MCF 10A (cell line): ENCODE data around the gene ZBTB47. TPM values are rescaled to one million over a fixed set of nuclear protein-coding genes. Genes with fewer than 3 reads are reported as not detected.

Experiments used
- BruUV-seq: library from RNA; stranded (reverse); fragments of 400-500 nt; replicated peaks from 2 replicates; lab custom pipeline; 2021; lab: Mats Ljungman, UMichigan
- CTCF ChIA-PET: fragments of 300-600 bp; sonication (Branson Sonifier 250); formaldehyde crosslinking; extraction: SDS; loops from one replicate; lab custom pipeline; 2021; ENCODE audit warnings: antibody characterized with exemption, inconsistent platforms; lab: Yijun Ruan, JAX
- POLR2A ChIA-PET: fragments of 300-600, 350-650 bp; sonication (Branson Sonifier 250); formaldehyde crosslinking; extraction: SDS; loops from one replicate; lab custom pipeline; 2020; ENCODE audit warnings: antibody characterized with exemption, inconsistent platforms; lab: Yijun Ruan, JAX
- DNase-seq: peaks from one replicate; pipeline ENCODE4 v3.0.0-alpha.2; 2018; ENCODE audit not compliant: unreplicated experiment
- H3K27ac Mint-ChIP-seq: one replicate; pipeline ENCODE4 v1.8.0; 2022; ENCODE audit warnings: mild to moderate bottlenecking, low read depth, mixed read lengths; ENCODE audit not compliant: unreplicated experiment
- H3K27me3 Mint-ChIP-seq: one replicate; pipeline ENCODE4 v1.8.0; 2022; ENCODE audit warnings: mixed read lengths; ENCODE audit not compliant: insufficient read depth, unreplicated experiment
- H3K36me3 Mint-ChIP-seq: one replicate; pipeline ENCODE4 v1.8.0; 2022; ENCODE audit warnings: mild to moderate bottlenecking, moderate library complexity, mixed read lengths; ENCODE audit not compliant: insufficient read depth, unreplicated experiment
- H3K4me1 Mint-ChIP-seq: one replicate; pipeline ENCODE4 v1.8.0; 2022; ENCODE audit warnings: mixed read lengths; ENCODE audit not compliant: insufficient read depth, unreplicated experiment
- H3K4me3 Mint-ChIP-seq: one replicate; pipeline ENCODE4 v1.8.0; 2022; ENCODE audit warnings: mild to moderate bottlenecking, moderate library complexity, mixed read lengths; ENCODE audit not compliant: unreplicated experiment
- H3K9me3 Mint-ChIP-seq: one replicate; pipeline ENCODE4 v1.8.0; 2022; ENCODE audit warnings: mixed read lengths; ENCODE audit not compliant: unreplicated experiment
- intact Hi-C: fragments of 100-400 bp; cut with micrococcal nuclease; formaldehyde crosslinking; loops from 2 replicates; pipeline ENCODE4 v1.14.1; 2022
- total RNA-seq: library from RNA; stranded (reverse); gene quantifications from 2 replicates; pipeline ENCODE4 v1.2.3, GENCODE V29; 2022
- TF ChIP-seq, protein P1 (sequence below): fragments of 200-600 bp; IDR thresholded peaks from one replicate; pipeline ENCODE4 v1.8.0; 2022; ENCODE audit warnings: antibody characterized with exemption, mild to moderate bottlenecking; ENCODE audit not compliant: unreplicated experiment

Gene ZBTB47
- total RNA-seq, 1 experiment from 2014 or later = 10.9 TPM

DNA sequence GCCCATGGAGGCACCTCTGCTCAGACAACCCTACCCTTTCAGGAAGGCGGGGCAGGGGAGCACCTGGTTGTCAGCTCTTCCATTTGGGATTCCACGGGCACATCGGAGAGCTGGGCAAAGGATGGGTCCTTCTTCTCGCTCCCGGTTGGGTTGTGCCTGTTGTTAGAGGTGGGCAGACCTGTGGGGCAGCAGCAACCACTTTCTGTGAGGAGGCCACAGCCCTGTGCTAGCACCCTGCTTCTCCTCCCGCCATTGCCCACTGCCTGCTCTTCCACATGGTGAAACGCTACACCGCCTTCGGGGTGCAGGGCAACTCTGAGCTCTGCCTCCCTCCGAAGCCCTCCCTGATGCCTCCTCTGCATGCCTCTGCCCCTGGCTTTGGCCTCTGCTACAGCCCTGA is 56.1 kb downstream of the ZBTB47 start:
- POLR2A ChIA-PET = interaction anchor here (0.5 kb wide), 1 partner anchor 10 kb away, joined by 3 read pairs; no protein-coding TSS in a partner anchor
- H3K9me3 Mint-ChIP-seq = no peaks in the 10 kb centered on the region
- intact Hi-C loops = no loop called here
- TF ChIP-seq, protein P1, sequence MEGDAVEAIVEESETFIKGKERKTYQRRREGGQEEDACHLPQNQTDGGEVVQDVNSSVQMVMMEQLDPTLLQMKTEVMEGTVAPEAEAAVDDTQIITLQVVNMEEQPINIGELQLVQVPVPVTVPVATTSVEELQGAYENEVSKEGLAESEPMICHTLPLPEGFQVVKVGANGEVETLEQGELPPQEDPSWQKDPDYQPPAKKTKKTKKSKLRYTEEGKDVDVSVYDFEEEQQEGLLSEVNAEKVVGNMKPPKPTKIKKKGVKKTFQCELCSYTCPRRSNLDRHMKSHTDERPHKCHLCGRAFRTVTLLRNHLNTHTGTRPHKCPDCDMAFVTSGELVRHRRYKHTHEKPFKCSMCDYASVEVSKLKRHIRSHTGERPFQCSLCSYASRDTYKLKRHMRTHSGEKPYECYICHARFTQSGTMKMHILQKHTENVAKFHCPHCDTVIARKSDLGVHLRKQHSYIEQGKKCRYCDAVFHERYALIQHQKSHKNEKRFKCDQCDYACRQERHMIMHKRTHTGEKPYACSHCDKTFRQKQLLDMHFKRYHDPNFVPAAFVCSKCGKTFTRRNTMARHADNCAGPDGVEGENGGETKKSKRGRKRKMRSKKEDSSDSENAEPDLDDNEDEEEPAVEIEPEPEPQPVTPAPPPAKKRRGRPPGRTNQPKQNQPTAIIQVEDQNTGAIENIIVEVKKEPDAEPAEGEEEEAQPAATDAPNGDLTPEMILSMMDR = no peak
- no peaks in the 10 kb centered on the region for H3K4me1 Mint-ChIP-seq
- no peaks in the 10 kb centered on the region for H3K36me3 Mint-ChIP-seq
- H3K27ac Mint-ChIP-seq = no peak overlapping the region
- no TSS peak for BruUV-seq
- no peak for DNase-seq
- CTCF ChIA-PET = interaction anchor here (0.8 to 1.1 kb wide), 2 partner anchors 10 to 1763 kb away, joined by 3 to 5 read pairs; no protein-coding TSS in a partner anchor
- no peak overlapping the region for H3K4me3 Mint-ChIP-seq
- H3K27me3 Mint-ChIP-seq = no peaks in the 10 kb centered on the region

DNA sequence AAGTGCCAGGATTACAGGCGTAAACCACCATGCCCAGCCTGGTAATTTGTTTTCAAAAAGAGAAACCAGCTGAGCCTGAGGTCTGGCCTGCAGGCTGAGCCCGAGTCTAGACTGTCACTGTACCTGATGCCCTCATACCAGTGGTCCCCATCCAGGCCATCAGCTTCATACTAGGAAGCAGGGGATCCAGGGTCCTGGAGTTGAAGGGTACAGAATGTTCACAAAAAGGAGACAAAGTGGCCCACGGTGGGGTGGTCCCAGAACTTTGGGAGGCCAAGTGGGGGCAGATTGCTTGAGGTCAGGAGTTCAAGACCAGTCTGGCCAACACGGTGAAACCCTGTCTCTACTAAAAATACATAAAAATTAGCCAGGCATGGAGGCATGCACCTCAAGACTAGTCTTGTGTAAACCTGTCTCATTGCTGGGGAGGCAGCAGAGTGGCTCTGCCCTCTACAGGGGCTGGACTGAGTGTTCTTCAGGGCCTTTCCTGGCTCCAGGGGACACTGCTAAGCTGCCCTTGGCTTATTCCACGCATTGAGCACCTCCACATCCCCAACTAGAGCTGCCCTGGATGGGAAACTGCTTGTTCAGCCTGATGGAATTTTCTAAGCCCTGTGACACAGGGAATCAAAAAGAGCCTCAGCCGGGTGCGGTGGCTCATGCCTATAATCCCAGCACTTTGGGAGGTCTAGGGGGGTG is 57.0 kb downstream of the ZBTB47 start:
- intact Hi-C loops = no loop called here
- Mint-ChIP-seq H3K27ac (no peak overlapping the region), H3K36me3 (no peaks in the 10 kb centered on the region), H3K27me3 (no peaks in the 10 kb centered on the region), H3K4me3 (no peak overlapping the region), H3K4me1 (no peaks in the 10 kb centered on the region), H3K9me3 (no peaks in the 10 kb centered on the region)
- no peak for DNase-seq
- BruUV-seq = no TSS peak
- TF ChIP-seq, protein P1 = no peak
- CTCF ChIA-PET = interaction anchor here (0.6 to 1.5 kb wide), 4 partner anchors 9 to 1762 kb away, joined by 3 to 5 read pairs (median 3); no protein-coding TSS in a partner anchor
- POLR2A ChIA-PET = no interaction called here

DNA sequence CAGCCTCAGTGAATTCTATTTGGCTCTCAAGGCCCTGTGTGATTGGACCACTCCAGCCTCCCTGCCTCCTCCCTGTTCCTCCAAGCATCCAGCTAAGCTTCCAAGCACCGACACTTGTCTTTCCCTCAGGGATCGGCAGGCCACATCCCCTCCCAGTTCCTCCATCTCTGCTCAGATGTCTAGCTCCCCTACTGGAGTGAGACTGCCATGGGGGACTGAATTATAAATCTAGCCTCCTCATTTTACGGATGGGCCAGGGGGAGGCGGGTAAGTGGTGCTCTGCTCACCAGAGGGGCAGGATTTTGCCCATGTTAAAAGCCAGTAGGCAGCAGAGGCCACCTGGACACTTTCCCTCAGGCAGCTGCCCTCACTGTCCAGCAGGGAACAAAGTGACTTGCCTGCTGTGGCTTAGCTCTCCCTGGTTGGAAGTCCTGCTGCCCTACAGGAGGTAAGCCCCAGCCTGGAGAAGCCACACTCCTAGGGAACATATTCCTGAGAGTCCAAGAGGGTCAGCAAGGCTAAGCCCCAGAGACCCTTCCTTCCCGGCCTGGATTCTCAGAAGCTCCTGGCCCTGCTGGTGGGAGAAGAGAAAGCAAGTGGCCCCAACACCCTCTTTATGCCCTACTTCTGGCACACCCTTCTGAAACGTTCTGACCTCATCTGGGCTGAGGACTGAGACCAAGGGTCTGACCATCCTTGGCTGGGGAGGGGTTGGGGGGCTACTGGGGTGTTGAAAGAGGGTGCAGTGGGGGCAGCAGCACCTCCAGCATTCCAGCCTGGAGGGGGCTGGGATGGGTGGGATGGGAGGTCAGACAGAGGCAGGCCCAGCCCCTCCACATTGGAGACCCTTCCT is 58.2 kb downstream of the ZBTB47 start:
- Mint-ChIP-seq H3K9me3 (no peaks in the 10 kb centered on the region), H3K27ac (no peak overlapping the region), H3K36me3 (no peaks in the 10 kb centered on the region), H3K4me1 (no peaks in the 10 kb centered on the region), H3K27me3 (no peaks in the 10 kb centered on the region), H3K4me3 (no peak overlapping the region)
- TF ChIP-seq, protein P1 = no peak
- POLR2A ChIA-PET = interaction anchor here (1.4 kb wide), 1 partner anchor 12 kb away, joined by 3 read pairs; no protein-coding TSS in a partner anchor
- CTCF ChIA-PET = interaction anchor here (0.6 to 1.5 kb wide), 2 partner anchors 31 to 164 kb away, joined by 3 to 4 read pairs; partner anchors contain the start of gene CYP8B1
- no TSS peak for BruUV-seq
- DNase-seq = no peak
- intact Hi-C loops = no loop called here

DNA sequence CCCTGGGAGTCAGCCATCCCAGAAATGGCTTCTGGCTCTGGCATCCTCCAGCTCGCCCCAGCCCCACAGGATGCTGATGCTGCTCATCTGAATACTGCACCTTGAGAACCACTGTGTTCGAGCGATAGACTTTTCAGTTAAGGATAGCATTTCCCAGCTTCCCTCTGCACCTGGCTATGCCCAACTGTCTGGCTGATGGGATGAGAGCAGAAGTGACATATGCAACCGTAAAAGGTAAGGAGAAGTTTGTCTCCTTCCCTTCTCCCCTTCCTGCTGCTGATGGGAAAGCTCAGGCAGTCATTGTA is 58.8 kb downstream of the ZBTB47 start:
- Mint-ChIP-seq H3K9me3 (no peaks in the 10 kb centered on the region), H3K4me3 (no peak overlapping the region), H3K4me1 (no peaks in the 10 kb centered on the region), H3K36me3 (no peaks in the 10 kb centered on the region), H3K27me3 (no peaks in the 10 kb centered on the region), H3K27ac (no peak overlapping the region)
- intact Hi-C loops = no loop called here
- no peak for DNase-seq
- ChIA-PET CTCF (interaction anchor here (0.5 to 1.5 kb wide), 2 partner anchors 31 to 35 kb away, joined by 3 read pairs; no protein-coding TSS in a partner anchor), POLR2A (interaction anchor here (0.6 to 1.4 kb wide), 3 partner anchors 11 to 50 kb away, joined by 3 to 4 read pairs (median 3); no protein-coding TSS in a partner anchor)
- BruUV-seq = no TSS peak
- TF ChIP-seq, protein P1 = no peak
